HepG2 (cell line): Measurements from ENCODE around the gene ANAPC16. TPM values are rescaled to one million over a fixed set of nuclear protein-coding genes. Genes with fewer than 3 reads are reported as not detected.
A peak's percentile ranks its signal among the peaks of the same experiment; 100 is the strongest.
"Not testable (repeated sequence)": the region's sequence is repeated elsewhere in the genome, so short reads cannot be mapped to it uniquely, and the experiment has no call there.

Experiments
- ATAC-seq: fragments of 200-7000 bp; cut with Tn5 transposase; 3 replicates; pipeline ENCODE4 v1.9.1; 2020; ENCODE audit warnings: mild to moderate bottlenecking, moderate library complexity
- BruUV-seq: library from RNA; stranded (reverse); fragments of 400-500 nt; replicated peaks from 2 replicates; lab custom pipeline; 2021; lab: Mats Ljungman, UMichigan
- CTCF ChIA-PET: fragments of 300-600 bp; formaldehyde crosslinking; extraction: SDS; loops from one replicate; lab custom pipeline; 2021; ENCODE audit warnings: low total read pairs, inconsistent platforms, low intra/inter-chr PET ratio; lab: Yijun Ruan, JAX
- POLR2A ChIA-PET: fragments of 350-600 bp; sonication (Branson Sonifier 250); formaldehyde crosslinking; loops from one replicate; lab custom pipeline; 2020; ENCODE audit warnings: antibody characterized with exemption, inconsistent platforms; lab: Yijun Ruan, JAX
- DNase-seq: peaks from one replicate; pipeline ENCODE4 v3.0.0-alpha.2; 2015; ENCODE audit warnings: low spot score
- FAIRE-seq: peaks from 3 replicates; lab custom pipeline; 2011; peaks lifted over from hg19 to GRCh38; lab: Jason Lieb, UNC
- H2AFZ ChIP-seq: one replicate; pipeline ENCODE4 v1.6.1; 2011; ENCODE audit warnings: low read length, inconsistent platforms
- H3K27ac ChIP-seq: fragments of 300-600 bp; 3 replicates; pipeline ENCODE4 v1.8.0; 2011; ENCODE audit warnings: mixed run types, mild to moderate bottlenecking, mixed read lengths, low read length, inconsistent platforms; ENCODE audit not compliant: insufficient read depth; ENCODE audit errors: extremely low read length
- H3K27me3 ChIP-seq, 2 experiments: fragments of 200-600 bp in 1 of 2; 2 replicates in 1 of 2; 3 replicates in 1 of 2; pipeline versions ENCODE4 v1.6.0 to v1.8.0; 2011; ENCODE audit warnings: low read length in 2 of 2, mild to moderate bottlenecking in 2 of 2, moderate library complexity in 2 of 2, inconsistent platforms in 1 of 2; ENCODE audit not compliant: insufficient read depth in 2 of 2, control insufficient read depth in 1 of 2
- H3K36me3 ChIP-seq, 2 experiments: fragments of 200-600 bp in 1 of 2; replicated peaks in 1 of 2; 2 replicates in 1 of 2; 3 replicates in 1 of 2; pipeline versions ENCODE4 v1.5.1 to v1.8.0; 2011; ENCODE audit warnings: low read length in 2 of 2, inconsistent platforms in 1 of 2; ENCODE audit not compliant: insufficient read depth in 2 of 2, control insufficient read depth in 1 of 2
- H3K4me1 ChIP-seq: 2 replicates; pipeline ENCODE4 v1.5.1; 2012; ENCODE audit warnings: low read length, inconsistent platforms; ENCODE audit not compliant: insufficient read depth
- H3K4me2 ChIP-seq: 2 replicates; pipeline ENCODE4 v1.6.0; 2011; ENCODE audit warnings: low read depth, low read length, inconsistent platforms
- H3K4me3 ChIP-seq, 3 experiments: fragments of 200-600 bp in 1 of 3; sonication (generic), shearing (Covaris generic) in 1 of 3; replicated peaks in 1 of 3; 2 replicates each; pipeline ENCODE4 v1.5.1; 2011 to 2016; ENCODE audit warnings: low read length in 3 of 3, inconsistent platforms in 2 of 3, low read depth in 2 of 3, mild to moderate bottlenecking in 2 of 3, control low read depth in 1 of 3, mixed read lengths in 1 of 3; ENCODE audit not compliant: insufficient read depth in 1 of 3
- H3K79me2 ChIP-seq: one replicate; pipeline ENCODE4 v1.6.1; 2011; ENCODE audit warnings: low read length, inconsistent platforms; ENCODE audit not compliant: insufficient read depth
- H3K9ac ChIP-seq: 2 replicates; pipeline ENCODE4 v1.6.0; 2011; ENCODE audit warnings: mild to moderate bottlenecking, low read depth, low read length, inconsistent platforms; ENCODE audit not compliant: insufficient read depth
- H3K9me3 ChIP-seq: 2 replicates; pipeline ENCODE4 v1.5.1; 2012; ENCODE audit warnings: mild to moderate bottlenecking, low read length
- H4K20me1 ChIP-seq: 2 replicates; pipeline ENCODE4 v1.6.0; 2011; ENCODE audit warnings: inconsistent platforms, mild to moderate bottlenecking, low read length, moderate library complexity; ENCODE audit not compliant: insufficient read depth
- CEBPB ChIP-seq: IDR thresholded peaks from 2 replicates; pipeline ENCODE4 v1.6.1; 2011; ENCODE audit warnings: low read depth, low read length, improper control_type of control experiment, borderline replicate concordance
- CEBPG ChIP-seq: IDR thresholded peaks from 2 replicates; pipeline ENCODE4 v1.6.1; 2016
- POLR2AphosphoS5 ChIP-seq: IDR thresholded peaks from 2 replicates; pipeline ENCODE4 v1.6.1; 2012; ENCODE audit warnings: low read depth, low read length
- ZMYM3 ChIP-seq: sonication (generic); formaldehyde crosslinking; IDR thresholded peaks from 2 replicates; pipeline ENCODE4 v1.5.1; 2020; ENCODE audit warnings: mild to moderate bottlenecking, missing genetic modification reagents
- ZNF121 ChIP-seq: sonication (generic); formaldehyde crosslinking; IDR thresholded peaks from 2 replicates; pipeline ENCODE4 v1.5.0; 2020; ENCODE audit warnings: mild to moderate bottlenecking, missing genetic modification reagents
- ZNF687 ChIP-seq: sonication (generic); formaldehyde crosslinking; IDR thresholded peaks from 2 replicates; pipeline ENCODE4 v1.5.1; 2020; ENCODE audit warnings: mild to moderate bottlenecking, missing genetic modification reagents, moderate library complexity
- whole genome bisulfite sequencing: methylation state at CpG from one replicate; pipeline ENCODE4 v1.1.6; 2017; ENCODE audit warnings: low lambda C conversion rate; 5-methylcytosine and 5-hydroxymethylcytosine counted together
- in situ Hi-C: cut with HindIII; loops from 2 replicates; pipeline ENCODE4 v1.10.0; 2017; ENCODE audit warnings: low pct_unique_long_range_greater_than_20kb; ENCODE audit not compliant: extremely low pct_ligation_motif_present
- intact Hi-C: fragments of 100-400 bp; cut with micrococcal nuclease; formaldehyde crosslinking; loops from one replicate; pipeline ENCODE4 v1.10.0; 2022; ENCODE audit not compliant: unreplicated experiment
- polyA plus RNA-seq, 8 experiments: library from polyadenylated mRNA; depleted of rRNA in 3 of 8; stranded (reverse) in 7 of 8; unstranded in 1 of 8; fragments of >200 nt; fragmentation: Illumina TruSeq in 4 of 8; extraction: Trizol in 4 of 8; gene quantifications; 2 replicates each; pipeline versions ENCODE4 v1.2.1 to v1.2.3, GENCODE V29; 2011 to 2016; ENCODE audit warnings: low read depth in 4 of 8, missing spikeins in 1 of 8, mixed read lengths in 1 of 8; ENCODE audit not compliant: insufficient read depth in 1 of 8
- total RNA-seq, 5 experiments: library from RNA; depleted of rRNA; stranded (reverse); fragments of >200 nt; fragmentation: Illumina TruSeq; extraction: Trizol; gene quantifications; 2 replicates each; pipeline ENCODE4 v1.2.3, GENCODE V29; 2016; ENCODE audit warnings: low read depth in 1 of 5
- TF ChIP-seq, protein P1 (sequence below): sonication (generic); formaldehyde crosslinking; IDR thresholded peaks from 2 replicates; pipeline ENCODE4 v1.4.0; 2020; ENCODE audit warnings: mild to moderate bottlenecking, missing genetic modification reagents

ANAPC16 gene
- total and polyA plus RNA-seq, 2 of the 13 experiments (the other 11 are each of a cell fraction or from before 2014, with no cell fraction given) = 74.8 to 89.4 TPM

GRCh38 chr10:72268475-72269200 lies 52.8 kb downstream of the ANAPC16 start:
- FAIRE-seq, H3K27me3 ChIP-seq, DNase-seq, H3K4me2 ChIP-seq, POLR2A ChIA-PET, ATAC-seq, H3K9me3 ChIP-seq, H4K20me1 ChIP-seq, BruUV-seq, H3K4me3 ChIP-seq, in situ Hi-C loops, H3K9ac ChIP-seq, H2AFZ ChIP-seq, H3K27ac ChIP-seq, H3K36me3 ChIP-seq, intact Hi-C loops, H3K79me2 ChIP-seq, CTCF ChIA-PET: not testable (repeated sequence)
- TF ChIP-seq CEBPB = peak; percentile 31; the same call in 1 of the 2 replicates
- 0 out of 2 replicates have a peak, but pooled peaks have one; percentile 7 for TF ChIP-seq ZNF121 (CRISPR knock-in tag)
- 0 out of 2 replicates have a peak, but pooled peaks have one; percentile 15 for TF ChIP-seq ZMYM3 (CRISPR knock-in tag)
- TF ChIP-seq CEBPG (CRISPR knock-in tag) = 0 out of 2 replicates have a peak, but pooled peaks have one; percentile 3
- peaks cover 48% of the 10 kb centered on the region for H3K4me1 ChIP-seq
- WGBS = 98% methylated on average over 5 of the region's 5 CpGs

DNA sequence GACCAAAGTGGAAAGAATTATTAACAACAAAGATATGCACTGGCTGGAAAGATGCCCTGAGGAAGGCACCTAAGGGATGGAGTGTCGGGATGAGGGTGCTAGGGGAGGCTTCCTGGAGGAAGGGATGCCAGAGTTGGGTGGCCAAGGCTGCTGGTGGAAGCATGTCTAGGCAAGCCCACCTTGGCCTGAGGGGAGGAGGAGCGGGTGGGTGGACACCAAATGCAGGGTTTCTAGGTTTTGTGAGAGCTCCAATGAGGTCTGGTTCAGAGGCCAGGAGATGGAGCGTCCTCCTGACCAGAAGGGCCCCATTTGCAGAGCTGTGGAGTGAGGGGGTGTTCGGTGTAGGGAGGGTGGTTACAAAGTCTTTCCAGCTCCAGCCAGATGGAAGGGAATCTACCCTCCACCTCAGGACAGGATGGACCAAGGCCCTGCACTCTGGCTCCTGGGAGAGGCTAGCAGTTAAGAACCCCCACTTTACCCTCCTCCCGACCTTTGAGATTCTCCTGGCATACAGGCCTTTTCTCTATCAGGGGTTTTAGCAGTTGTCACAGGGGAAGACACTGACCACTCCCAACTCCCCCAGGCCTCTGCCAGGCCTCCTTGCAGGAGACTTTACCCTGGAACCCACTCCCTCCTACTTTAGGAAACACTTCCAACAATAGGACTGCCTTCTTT lies 54.9 kb downstream of the ANAPC16 start:
- ChIA-PET POLR2A (interaction anchor here (1.6 to 2.1 kb wide), 3 partner anchors 10 to 50 kb away, joined by 5 to 11 read pairs (median 9); no protein-coding TSS in a partner anchor), CTCF (no interaction called here)
- no TSS peak for BruUV-seq
- Histone ChIP-seq H3K4me1 (peaks cover 40% of the 10 kb centered on the region), H3K9me3 (no peaks in the 10 kb centered on the region), H3K9ac (no peak overlapping the region), H3K4me2 (no peak overlapping the region), H3K27me3 (no peaks in the 10 kb centered on the region; a peak in 1 of 5 replicates), H3K27ac (no peak overlapping the region), H3K4me3 (no peak overlapping the region), H4K20me1 (peaks cover 19% of the 10 kb centered on the region), H3K36me3 (peaks cover 2 to 13% of the 10 kb centered on the region in 2 experiments; a peak in 3 of 5 replicates), H2AFZ (no peak overlapping the region), H3K79me2 (peaks cover 20% of the 10 kb centered on the region)
- intact Hi-C loops = no loop called here
- ATAC-seq (no peak), DNase-seq (no peak), FAIRE-seq (no peak)
- in situ Hi-C loops = no loop called here
- 88% methylated on average over 4 of the region's 5 CpGs for WGBS
- TF ChIP-seq POLR2AphosphoS5 (no peak), ZNF687 (CRISPR knock-in tag) (peak; percentile 32)
- TF ChIP-seq, protein P1, sequence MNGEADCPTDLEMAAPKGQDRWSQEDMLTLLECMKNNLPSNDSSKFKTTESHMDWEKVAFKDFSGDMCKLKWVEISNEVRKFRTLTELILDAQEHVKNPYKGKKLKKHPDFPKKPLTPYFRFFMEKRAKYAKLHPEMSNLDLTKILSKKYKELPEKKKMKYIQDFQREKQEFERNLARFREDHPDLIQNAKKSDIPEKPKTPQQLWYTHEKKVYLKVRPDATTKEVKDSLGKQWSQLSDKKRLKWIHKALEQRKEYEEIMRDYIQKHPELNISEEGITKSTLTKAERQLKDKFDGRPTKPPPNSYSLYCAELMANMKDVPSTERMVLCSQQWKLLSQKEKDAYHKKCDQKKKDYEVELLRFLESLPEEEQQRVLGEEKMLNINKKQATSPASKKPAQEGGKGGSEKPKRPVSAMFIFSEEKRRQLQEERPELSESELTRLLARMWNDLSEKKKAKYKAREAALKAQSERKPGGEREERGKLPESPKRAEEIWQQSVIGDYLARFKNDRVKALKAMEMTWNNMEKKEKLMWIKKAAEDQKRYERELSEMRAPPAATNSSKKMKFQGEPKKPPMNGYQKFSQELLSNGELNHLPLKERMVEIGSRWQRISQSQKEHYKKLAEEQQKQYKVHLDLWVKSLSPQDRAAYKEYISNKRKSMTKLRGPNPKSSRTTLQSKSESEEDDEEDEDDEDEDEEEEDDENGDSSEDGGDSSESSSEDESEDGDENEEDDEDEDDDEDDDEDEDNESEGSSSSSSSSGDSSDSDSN = 0 out of 2 replicates have a peak, but pooled peaks have one; percentile 20
